ENCODE measurements around the gene C2CD4C.

DNA sequence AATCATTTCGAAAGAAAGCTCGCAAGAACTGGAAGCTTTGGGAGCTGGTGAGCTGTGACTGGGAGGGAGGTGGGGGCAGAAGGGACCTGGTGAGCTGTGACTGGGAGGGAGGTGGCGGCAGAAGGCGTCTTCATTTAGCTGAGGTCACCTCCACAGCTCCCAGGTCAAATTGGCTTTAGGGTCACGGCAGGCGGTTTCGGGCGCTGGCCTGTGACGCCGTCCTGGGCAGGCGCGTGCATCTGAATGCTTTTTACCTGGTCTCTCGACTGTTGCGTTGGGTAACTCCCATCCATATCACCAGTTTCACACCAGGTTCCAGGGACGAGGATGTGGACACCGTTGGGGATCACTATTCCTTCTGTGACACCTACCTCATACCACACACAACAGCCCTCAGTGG lies 29.2 kb downstream of the C2CD4C start:
- no peak for TF ChIP-seq POLR2A (IDR thresholded peaks at IDR 0.05)
- TF ChIP-seq, protein P1, sequence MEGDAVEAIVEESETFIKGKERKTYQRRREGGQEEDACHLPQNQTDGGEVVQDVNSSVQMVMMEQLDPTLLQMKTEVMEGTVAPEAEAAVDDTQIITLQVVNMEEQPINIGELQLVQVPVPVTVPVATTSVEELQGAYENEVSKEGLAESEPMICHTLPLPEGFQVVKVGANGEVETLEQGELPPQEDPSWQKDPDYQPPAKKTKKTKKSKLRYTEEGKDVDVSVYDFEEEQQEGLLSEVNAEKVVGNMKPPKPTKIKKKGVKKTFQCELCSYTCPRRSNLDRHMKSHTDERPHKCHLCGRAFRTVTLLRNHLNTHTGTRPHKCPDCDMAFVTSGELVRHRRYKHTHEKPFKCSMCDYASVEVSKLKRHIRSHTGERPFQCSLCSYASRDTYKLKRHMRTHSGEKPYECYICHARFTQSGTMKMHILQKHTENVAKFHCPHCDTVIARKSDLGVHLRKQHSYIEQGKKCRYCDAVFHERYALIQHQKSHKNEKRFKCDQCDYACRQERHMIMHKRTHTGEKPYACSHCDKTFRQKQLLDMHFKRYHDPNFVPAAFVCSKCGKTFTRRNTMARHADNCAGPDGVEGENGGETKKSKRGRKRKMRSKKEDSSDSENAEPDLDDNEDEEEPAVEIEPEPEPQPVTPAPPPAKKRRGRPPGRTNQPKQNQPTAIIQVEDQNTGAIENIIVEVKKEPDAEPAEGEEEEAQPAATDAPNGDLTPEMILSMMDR (IDR thresholded peaks at IDR 0.05): no peak

All from uterus (tissue), 2 donors.